Breast epithelium (tissue), 4 donors: ENCODE data around the gene CNTNAP5. TPM values are rescaled to one million over a fixed set of nuclear protein-coding genes. Genes with fewer than 3 reads are reported as not detected.

ENCODE experiments used
- DNase-seq, 2 donors: peaks; one replicate each; pipeline ENCODE4 v3.0.0-alpha.2; 2019; ENCODE audit warnings: low spot score in 2 of 2
- H3K27ac ChIP-seq, 2 donors: fragments of 200-600 bp; sonication (generic) in 1 of 2; one replicate each; pipeline ENCODE4 v1.5.1; 2016 to 2019; ENCODE audit warnings: mild to moderate bottlenecking in 1 of 2
- H3K27me3 ChIP-seq, 2 donors: fragments of 200-600 bp; sonication (generic) in 1 of 2; one replicate each; pipeline versions ENCODE4 v1.5.1 to v1.6.0; 2017 to 2019; ENCODE audit warnings: control low read depth in 1 of 2, mild to moderate bottlenecking in 1 of 2
- H3K36me3 ChIP-seq: fragments of 200-600 bp; one replicate; pipeline ENCODE4 v1.5.1; 2019
- H3K4me1 ChIP-seq, 2 donors: fragments of 200-600 bp; sonication (generic); one replicate each; pipeline ENCODE4 v1.5.1; 2016 to 2019; ENCODE audit warnings: control low read depth in 1 of 2
- H3K4me3 ChIP-seq, 3 donors: fragments of 200-600 bp; sonication (generic); 1 replicate in 2 of 3; 2 replicates in 1 of 3; pipeline ENCODE4 v1.5.1; 2016 to 2019; ENCODE audit warnings: mild to moderate bottlenecking in 3 of 3, moderate library complexity in 2 of 3
- H3K9me3 ChIP-seq, 2 donors: fragments of 200-600 bp; sonication (generic) in 1 of 2; one replicate each; pipeline ENCODE4 v1.5.1; 2016 to 2019; ENCODE audit warnings: control low read depth in 1 of 2
- POLR2A ChIP-seq: fragments of 450-650 bp; IDR thresholded peaks from one replicate; pipeline ENCODE4 v1.6.1; 2016; ENCODE audit warnings: antibody characterized with exemption, mild to moderate bottlenecking, moderate library complexity
- POLR2AphosphoS5 ChIP-seq, 3 donors: sonication (generic); formaldehyde crosslinking; IDR thresholded peaks; one replicate each; pipeline ENCODE4 v1.6.1; 2017; ENCODE audit warnings: antibody characterized with exemption in 3 of 3
- intact Hi-C: fragments of 100-400 bp; cut with DNase I; formaldehyde crosslinking; loops from one replicate; pipeline ENCODE4 v1.15.1; 2023; ENCODE audit warnings: low total_unique reads
- total RNA-seq, 3 donors: library from RNA; depleted of rRNA; stranded (reverse); fragments of >200 nt; gene quantifications; one replicate each; pipeline ENCODE4 v1.1.0, GENCODE V29; 2016
- TF ChIP-seq, protein P1 (sequence below), 3 donors: fragments of 450-650 bp; IDR thresholded peaks; one replicate each; pipeline ENCODE4 v1.5.1; 2016 to 2017; ENCODE audit warnings: antibody characterized with exemption in 3 of 3, mild to moderate bottlenecking in 3 of 3, moderate library complexity in 3 of 3

Gene CNTNAP5
- total RNA-seq, 3 donors from 2014 or later = 0.66 TPM; not detected in 2

DNA sequence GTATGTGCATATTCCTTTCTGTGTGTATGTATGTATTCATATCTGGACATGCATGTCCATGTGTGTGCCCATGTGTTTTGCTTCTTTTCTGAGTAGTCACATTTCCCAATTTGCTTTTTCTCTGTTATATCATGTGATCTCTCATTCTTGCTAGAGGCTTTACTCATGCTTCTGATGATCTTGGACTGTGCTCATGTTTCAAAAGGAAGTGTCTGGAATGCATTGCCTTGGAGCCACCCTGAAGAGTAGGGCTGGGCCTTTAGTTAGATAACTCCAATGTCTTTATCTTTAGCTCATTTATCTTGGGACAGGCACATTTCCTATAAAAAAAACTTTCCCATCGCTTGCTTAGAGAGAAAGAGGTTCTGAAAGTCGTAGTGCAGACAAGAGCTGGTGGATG lies 859.2 kb downstream of the CNTNAP5 start:
- TF ChIP-seq, protein P1, sequence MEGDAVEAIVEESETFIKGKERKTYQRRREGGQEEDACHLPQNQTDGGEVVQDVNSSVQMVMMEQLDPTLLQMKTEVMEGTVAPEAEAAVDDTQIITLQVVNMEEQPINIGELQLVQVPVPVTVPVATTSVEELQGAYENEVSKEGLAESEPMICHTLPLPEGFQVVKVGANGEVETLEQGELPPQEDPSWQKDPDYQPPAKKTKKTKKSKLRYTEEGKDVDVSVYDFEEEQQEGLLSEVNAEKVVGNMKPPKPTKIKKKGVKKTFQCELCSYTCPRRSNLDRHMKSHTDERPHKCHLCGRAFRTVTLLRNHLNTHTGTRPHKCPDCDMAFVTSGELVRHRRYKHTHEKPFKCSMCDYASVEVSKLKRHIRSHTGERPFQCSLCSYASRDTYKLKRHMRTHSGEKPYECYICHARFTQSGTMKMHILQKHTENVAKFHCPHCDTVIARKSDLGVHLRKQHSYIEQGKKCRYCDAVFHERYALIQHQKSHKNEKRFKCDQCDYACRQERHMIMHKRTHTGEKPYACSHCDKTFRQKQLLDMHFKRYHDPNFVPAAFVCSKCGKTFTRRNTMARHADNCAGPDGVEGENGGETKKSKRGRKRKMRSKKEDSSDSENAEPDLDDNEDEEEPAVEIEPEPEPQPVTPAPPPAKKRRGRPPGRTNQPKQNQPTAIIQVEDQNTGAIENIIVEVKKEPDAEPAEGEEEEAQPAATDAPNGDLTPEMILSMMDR (IDR thresholded peaks at IDR 0.05) = no peak
- no peak for TF ChIP-seq POLR2A
- TF ChIP-seq POLR2AphosphoS5 (IDR thresholded peaks at IDR 0.05) = no peak
- H3K27me3 ChIP-seq = no peaks in the 10 kb centered on the region
- no peak overlapping the region for H3K4me3 ChIP-seq
- no peak for DNase-seq
- H3K4me1 ChIP-seq = no peaks in the 10 kb centered on the region
- H3K36me3 ChIP-seq = no peaks in the 10 kb centered on the region
- H3K9me3 ChIP-seq = no peaks in the 10 kb centered on the region
- H3K27ac ChIP-seq = no peak overlapping the region
- intact Hi-C loops = no loop called here

DNA sequence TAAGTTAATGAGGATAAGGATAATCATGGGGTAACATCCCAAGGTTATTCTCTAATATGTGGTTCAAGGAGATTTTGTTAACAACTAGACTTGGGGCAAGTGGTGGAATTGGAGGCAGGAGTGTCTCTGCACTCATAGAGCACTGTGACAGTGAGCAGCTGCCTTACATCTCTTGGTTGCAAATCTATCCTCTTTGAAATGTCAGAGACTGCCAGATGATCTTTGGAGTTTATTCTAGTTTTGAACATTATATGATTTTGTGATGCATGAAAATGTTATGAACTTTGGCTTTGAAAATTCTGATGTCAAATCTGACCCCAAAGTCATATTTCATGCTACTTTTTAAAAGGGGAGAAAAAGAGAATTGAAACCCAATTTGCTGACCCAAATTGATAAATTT lies 861.1 kb downstream of the CNTNAP5 start:
- intact Hi-C loops = no loop called here
- no peaks in the 10 kb centered on the region for H3K36me3 ChIP-seq
- no peaks in the 10 kb centered on the region for H3K4me1 ChIP-seq
- DNase-seq = no peak
- no peaks in the 10 kb centered on the region for H3K9me3 ChIP-seq
- TF ChIP-seq POLR2A (no peak), POLR2AphosphoS5 (IDR thresholded peaks at IDR 0.05) (no peak)
- TF ChIP-seq, protein P1 (IDR thresholded peaks at IDR 0.05) = no peak
- no peak overlapping the region for H3K4me3 ChIP-seq
- H3K27ac ChIP-seq = no peak overlapping the region
- H3K27me3 ChIP-seq = no peaks in the 10 kb centered on the region

DNA sequence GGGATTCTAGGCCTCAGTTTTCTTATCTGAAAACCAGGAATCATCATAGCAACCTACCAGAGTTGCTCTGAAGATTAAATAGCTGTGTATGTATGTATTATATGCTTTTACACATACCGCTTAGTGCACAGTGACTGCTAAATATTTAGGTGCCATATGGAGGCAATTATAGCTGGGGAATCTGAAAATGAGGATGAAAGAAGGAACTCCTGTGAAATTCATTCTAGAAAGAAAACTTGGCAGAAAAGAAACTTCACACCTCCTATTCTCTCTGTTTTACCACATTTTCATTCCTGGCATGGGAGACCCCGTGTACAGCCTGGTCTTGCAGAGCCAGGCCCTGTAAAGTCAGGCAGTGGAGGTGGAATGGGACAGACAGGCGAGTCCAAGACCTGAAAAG lies 862.4 kb downstream of the CNTNAP5 start:
- H3K9me3 ChIP-seq = no peaks in the 10 kb centered on the region
- no peak overlapping the region for H3K27ac ChIP-seq
- no peaks in the 10 kb centered on the region for H3K36me3 ChIP-seq
- TF ChIP-seq, protein P1 (IDR thresholded peaks at IDR 0.05) = no peak
- TF ChIP-seq POLR2A (no peak), POLR2AphosphoS5 (IDR thresholded peaks at IDR 0.05) (no peak)
- intact Hi-C loops = no loop called here
- no peaks in the 10 kb centered on the region for H3K27me3 ChIP-seq
- no peaks in the 10 kb centered on the region for H3K4me1 ChIP-seq
- no peak for DNase-seq
- H3K4me3 ChIP-seq = no peak overlapping the region

DNA sequence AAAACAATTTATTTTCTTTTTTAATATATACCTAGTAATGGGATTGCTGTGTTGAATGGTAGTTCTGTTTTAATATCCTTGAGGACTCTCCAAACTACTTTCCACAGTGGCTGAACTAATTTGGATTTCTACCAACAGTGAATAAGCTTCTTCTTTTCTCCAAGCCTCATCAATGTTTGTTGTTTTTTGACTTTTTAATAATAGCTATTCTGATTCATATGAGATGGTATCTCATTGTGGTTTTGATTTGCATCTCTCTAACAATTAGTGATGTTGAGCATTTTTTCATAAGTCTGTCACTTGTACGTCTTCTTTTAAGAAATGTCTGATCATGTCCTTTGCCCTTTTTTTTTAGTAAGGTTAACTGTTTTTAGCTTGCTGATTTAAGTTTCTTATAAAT lies 863.3 kb downstream of the CNTNAP5 start:
- no peak overlapping the region for H3K27ac ChIP-seq
- no peak for DNase-seq
- H3K27me3 ChIP-seq = no peaks in the 10 kb centered on the region
- TF ChIP-seq POLR2AphosphoS5 (IDR thresholded peaks at IDR 0.05) (no peak), POLR2A (no peak)
- TF ChIP-seq, protein P1 (IDR thresholded peaks at IDR 0.05) = no peak
- H3K4me3 ChIP-seq = no peak overlapping the region
- no peaks in the 10 kb centered on the region for H3K36me3 ChIP-seq
- intact Hi-C loops = no loop called here
- H3K4me1 ChIP-seq = no peaks in the 10 kb centered on the region
- no peaks in the 10 kb centered on the region for H3K9me3 ChIP-seq

DNA sequence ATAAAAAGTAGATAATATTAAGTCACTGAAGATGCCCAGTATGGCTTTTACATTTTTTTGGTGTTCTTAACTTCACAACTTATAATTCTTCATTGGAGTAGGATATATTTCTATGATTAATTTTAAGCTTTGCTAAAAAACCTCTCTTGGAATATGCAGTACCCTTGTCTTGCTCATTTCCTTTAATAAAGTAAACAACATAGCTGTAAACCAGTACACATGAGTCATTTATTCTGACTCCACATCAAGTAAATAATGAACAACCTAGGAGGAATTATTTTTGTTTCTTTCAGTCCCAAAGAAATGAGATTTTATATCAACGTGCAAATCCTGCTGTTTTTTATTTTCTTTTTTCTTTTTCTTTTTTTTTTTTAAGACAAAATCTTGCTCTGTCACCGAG lies 869.1 kb downstream of the CNTNAP5 start:
- H3K27me3 ChIP-seq = no peaks in the 10 kb centered on the region
- TF ChIP-seq POLR2AphosphoS5 (IDR thresholded peaks at IDR 0.05) = no peak
- TF ChIP-seq, protein P1 (IDR thresholded peaks at IDR 0.05) = no peak
- no peak for TF ChIP-seq POLR2A
- H3K36me3 ChIP-seq = no peaks in the 10 kb centered on the region
- H3K4me1 ChIP-seq = no peaks in the 10 kb centered on the region
- no peak overlapping the region for H3K27ac ChIP-seq
- intact Hi-C loops = no loop called here
- H3K9me3 ChIP-seq = no peaks in the 10 kb centered on the region
- no peak for DNase-seq
- no peak overlapping the region for H3K4me3 ChIP-seq
